Measurements from ENCODE around the gene ADGRL1.

GRCh38 chr19:14183741-14184350 lies 22.1 kb downstream of the ADGRL1 start:
- TF ChIP-seq NFRKB (IDR thresholded peaks at IDR 0.05) = no peak
- TF ChIP-seq FOXK2 (IDR thresholded peaks at IDR 0.05) = no peak
- no peak for TF ChIP-seq FOXM1 (IDR thresholded peaks at IDR 0.05; ENCODE audit: borderline replicate concordance)
- TF ChIP-seq CTBP1 (IDR thresholded peaks at IDR 0.05; ENCODE audit: borderline replicate concordance) = no peak

All from HEK293T (cell line).